Ovary (tissue), 3 donors: ENCODE results near the gene FANCC.

Experiments
- EP300 ChIP-seq: sonication (generic); formaldehyde crosslinking; IDR thresholded peaks from one replicate; pipeline ENCODE4 v1.6.1; 2017; ENCODE audit warnings: antibody characterized with exemption
- POLR2A ChIP-seq: fragments of 450-650 bp; IDR thresholded peaks from one replicate; pipeline ENCODE4 v1.6.1; 2017; ENCODE audit warnings: antibody characterized with exemption, mild to moderate bottlenecking, moderate library complexity
- TF ChIP-seq, protein P1 (sequence below), 3 donors: fragments of 450-650 bp in 2 of 3; fragments of 200-600 bp in 1 of 3; IDR thresholded peaks; one replicate each; pipeline versions ENCODE4 v1.5.1 to v1.8.0; 2016 to 2022; ENCODE audit warnings: antibody characterized with exemption in 3 of 3, mild to moderate bottlenecking in 1 of 3
- donor health status: DM: no; HTN: no; CAD: no.

DNA sequence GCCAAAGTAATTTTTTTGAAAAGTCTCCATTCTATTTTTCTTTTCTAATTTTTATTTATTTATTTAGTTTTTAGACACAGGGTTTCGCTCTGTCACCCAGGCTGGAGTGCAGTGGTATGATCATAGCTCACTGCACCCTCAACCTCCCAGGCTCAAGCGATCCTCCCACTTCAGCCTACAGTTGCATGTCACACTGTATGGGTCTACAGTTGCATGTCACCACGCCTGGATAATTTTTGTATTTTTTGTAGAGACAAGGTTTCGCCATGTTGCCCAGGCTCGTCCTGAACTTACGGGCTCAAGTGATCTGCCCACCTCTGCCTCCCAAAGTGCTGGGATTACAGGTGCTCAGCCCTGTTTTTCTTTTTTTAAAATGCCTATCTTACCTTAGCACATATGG lies 10.7 kb downstream of the FANCC start:
- TF ChIP-seq, protein P1, sequence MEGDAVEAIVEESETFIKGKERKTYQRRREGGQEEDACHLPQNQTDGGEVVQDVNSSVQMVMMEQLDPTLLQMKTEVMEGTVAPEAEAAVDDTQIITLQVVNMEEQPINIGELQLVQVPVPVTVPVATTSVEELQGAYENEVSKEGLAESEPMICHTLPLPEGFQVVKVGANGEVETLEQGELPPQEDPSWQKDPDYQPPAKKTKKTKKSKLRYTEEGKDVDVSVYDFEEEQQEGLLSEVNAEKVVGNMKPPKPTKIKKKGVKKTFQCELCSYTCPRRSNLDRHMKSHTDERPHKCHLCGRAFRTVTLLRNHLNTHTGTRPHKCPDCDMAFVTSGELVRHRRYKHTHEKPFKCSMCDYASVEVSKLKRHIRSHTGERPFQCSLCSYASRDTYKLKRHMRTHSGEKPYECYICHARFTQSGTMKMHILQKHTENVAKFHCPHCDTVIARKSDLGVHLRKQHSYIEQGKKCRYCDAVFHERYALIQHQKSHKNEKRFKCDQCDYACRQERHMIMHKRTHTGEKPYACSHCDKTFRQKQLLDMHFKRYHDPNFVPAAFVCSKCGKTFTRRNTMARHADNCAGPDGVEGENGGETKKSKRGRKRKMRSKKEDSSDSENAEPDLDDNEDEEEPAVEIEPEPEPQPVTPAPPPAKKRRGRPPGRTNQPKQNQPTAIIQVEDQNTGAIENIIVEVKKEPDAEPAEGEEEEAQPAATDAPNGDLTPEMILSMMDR (IDR thresholded peaks at IDR 0.05): no peak
- TF ChIP-seq POLR2A: no peak
- TF ChIP-seq EP300: no peak
